ENCODE data around the gene SGCA. TPM values are rescaled to one million over a fixed set of nuclear protein-coding genes. Genes with fewer than 3 reads are reported as not detected.

Gene SGCA
- total and polyA plus RNA-seq, 2 of the 13 experiments (the other 11 are each of a cell fraction or from before 2014, with no cell fraction given): not detected

DNA sequence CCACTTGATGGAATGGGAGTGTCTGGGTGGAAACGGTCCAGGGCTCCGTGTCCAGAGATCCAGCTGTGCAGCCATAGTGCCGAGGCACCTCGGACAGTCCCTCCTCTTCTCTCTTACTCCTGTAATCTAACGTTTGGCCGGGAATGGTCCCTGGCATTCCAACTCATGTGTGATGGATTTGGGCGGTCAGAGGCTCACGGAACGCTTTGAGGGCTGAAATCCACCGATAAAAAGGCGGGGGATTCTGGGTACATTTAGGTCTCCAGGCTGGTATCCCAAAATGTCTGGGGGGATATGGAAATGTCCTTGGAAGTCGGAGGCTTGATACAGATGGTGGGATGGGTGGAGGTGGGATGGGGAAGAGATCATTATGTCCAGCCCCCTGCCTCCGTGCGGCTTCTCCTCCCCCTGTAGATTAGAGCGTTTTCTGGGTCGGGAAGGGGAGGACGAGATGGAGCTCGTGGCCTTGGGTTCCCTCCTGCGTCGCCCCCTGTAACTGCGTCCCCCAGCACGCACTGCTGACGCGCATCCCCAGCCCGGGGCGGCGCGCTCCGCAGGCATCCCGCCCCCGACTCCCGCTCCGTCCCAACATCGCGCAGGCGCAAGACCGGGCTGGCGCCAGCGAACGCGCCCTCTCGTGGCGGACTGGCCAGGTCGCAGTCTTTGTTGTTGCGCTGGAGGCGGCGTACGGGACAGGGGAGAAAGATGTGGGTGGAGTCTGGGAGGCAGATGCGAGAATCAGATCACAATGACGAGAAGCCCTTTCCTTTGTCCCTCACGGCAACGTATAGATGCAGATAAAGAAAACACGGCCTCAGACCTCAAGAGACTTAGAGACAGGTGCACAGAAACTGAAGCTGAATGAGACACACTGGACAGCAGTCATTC, 4.5 kb upstream of the SGCA start (continued):
- TF ChIP-seq TEAD3 (CRISPR knock-in tag; optimal IDR thresholded peaks at IDR 0.05; ENCODE audit: borderline replicate concordance) (peak; percentile 86), ZMAT3 (CRISPR knock-in tag; conservative IDR thresholded peaks at IDR 0.05) (peak; percentile 79; the same call in 1 of the 2 replicates), AGO2 (optimal IDR thresholded peaks at IDR 0.05; ENCODE audit: low read depth, low read length) (peak; percentile 64), ZNF781 (CRISPR knock-in tag; IDR thresholded peaks at IDR 0.05; ENCODE audit: borderline replicate concordance, not compliant biosample characterization) (no peak), FOXK1 (CRISPR knock-in tag; IDR thresholded peaks at IDR 0.05; ENCODE audit: borderline replicate concordance, low read depth) (peak; percentile 84; the same call in 1 of the 2 replicates), JUND (CRISPR knock-in tag; IDR thresholded peaks at IDR 0.05) (peak; percentile 29; the same call in 1 of the 2 replicates), MAZ (IDR thresholded peaks at IDR 0.05; ENCODE audit: borderline replicate concordance, low read depth, low read length) (0 out of 2 replicates have a peak, but pooled peaks have one; percentile 48), MAZ (CRISPR knock-in tag; IDR thresholded peaks at IDR 0.05; ENCODE audit: low read depth) (peak; percentile 77; the same call in 1 of the 2 replicates), CBX5 (CRISPR knock-in tag; IDR thresholded peaks at IDR 0.05; ENCODE audit: borderline replicate concordance) (peak; percentile 82; the same call in 1 of the 2 replicates), ZC3H13 (CRISPR knock-in tag; IDR thresholded peaks at IDR 0.05) (0 out of 2 replicates have a peak, but pooled peaks have one; percentile 77), SMC3 (IDR thresholded peaks at IDR 0.05; ENCODE audit: low read length) (peak; percentile 71; the same call in 1 of the 2 replicates), KLF11 (CRISPR knock-in tag; IDR thresholded peaks at IDR 0.05) (peak; percentile 28; the same call in 1 of the 2 replicates), ZNF556 (CRISPR knock-in tag; IDR thresholded peaks at IDR 0.05; ENCODE audit: borderline replicate concordance) (peak; percentile 94; the same call in 1 of the 2 replicates)
- TF ChIP-seq, protein P1, sequence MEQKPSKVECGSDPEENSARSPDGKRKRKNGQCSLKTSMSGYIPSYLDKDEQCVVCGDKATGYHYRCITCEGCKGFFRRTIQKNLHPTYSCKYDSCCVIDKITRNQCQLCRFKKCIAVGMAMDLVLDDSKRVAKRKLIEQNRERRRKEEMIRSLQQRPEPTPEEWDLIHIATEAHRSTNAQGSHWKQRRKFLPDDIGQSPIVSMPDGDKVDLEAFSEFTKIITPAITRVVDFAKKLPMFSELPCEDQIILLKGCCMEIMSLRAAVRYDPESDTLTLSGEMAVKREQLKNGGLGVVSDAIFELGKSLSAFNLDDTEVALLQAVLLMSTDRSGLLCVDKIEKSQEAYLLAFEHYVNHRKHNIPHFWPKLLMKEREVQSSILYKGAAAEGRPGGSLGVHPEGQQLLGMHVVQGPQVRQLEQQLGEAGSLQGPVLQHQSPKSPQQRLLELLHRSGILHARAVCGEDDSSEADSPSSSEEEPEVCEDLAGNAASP (CRISPR knock-in tag; IDR thresholded peaks at IDR 0.05; ENCODE audit: borderline replicate concordance): peak; percentile 33; the same call in 1 of the 2 replicates
- TF ChIP-seq, protein P2, sequence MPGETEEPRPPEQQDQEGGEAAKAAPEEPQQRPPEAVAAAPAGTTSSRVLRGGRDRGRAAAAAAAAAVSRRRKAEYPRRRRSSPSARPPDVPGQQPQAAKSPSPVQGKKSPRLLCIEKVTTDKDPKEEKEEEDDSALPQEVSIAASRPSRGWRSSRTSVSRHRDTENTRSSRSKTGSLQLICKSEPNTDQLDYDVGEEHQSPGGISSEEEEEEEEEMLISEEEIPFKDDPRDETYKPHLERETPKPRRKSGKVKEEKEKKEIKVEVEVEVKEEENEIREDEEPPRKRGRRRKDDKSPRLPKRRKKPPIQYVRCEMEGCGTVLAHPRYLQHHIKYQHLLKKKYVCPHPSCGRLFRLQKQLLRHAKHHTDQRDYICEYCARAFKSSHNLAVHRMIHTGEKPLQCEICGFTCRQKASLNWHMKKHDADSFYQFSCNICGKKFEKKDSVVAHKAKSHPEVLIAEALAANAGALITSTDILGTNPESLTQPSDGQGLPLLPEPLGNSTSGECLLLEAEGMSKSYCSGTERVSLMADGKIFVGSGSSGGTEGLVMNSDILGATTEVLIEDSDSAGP (CRISPR knock-in tag; IDR thresholded peaks at IDR 0.05; ENCODE audit: borderline replicate concordance): peak; percentile 95
- TF ChIP-seq, protein P3, sequence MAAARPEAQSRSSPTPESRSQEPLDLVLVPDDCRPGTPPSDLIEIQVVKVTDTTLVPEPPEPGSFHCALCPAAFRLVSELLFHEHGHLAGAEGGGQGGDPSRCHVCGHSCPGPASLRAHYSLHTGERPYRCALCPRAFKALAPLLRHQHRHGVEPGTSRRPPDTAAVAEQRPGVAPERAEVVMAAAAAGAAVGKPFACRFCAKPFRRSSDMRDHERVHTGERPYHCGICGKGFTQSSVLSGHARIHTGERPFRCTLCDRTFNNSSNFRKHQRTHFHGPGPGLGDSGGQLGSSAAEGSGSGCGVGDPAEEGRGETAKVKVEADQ (CRISPR knock-in tag; IDR thresholded peaks at IDR 0.05; ENCODE audit: borderline replicate concordance): no peak
- TF ChIP-seq, protein P4, sequence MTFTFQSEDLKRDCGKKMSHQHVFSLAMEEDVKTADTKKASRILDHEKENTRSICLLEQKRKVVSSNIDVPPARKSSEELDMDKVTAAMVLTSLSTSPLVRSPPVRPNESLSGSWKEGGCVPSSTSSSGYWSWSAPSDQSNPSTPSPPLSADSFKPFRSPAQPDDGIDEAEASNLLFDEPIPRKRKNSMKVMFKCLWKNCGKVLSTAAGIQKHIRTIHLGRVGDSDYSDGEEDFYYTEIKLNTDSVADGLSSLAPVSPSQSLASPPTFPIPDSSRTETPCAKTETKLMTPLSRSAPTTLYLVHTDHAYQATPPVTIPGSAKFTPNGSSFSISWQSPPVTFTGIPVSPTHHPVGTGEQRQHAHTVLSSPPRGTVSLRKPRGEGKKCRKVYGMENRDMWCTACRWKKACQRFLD (CRISPR knock-in tag; IDR thresholded peaks at IDR 0.05; ENCODE audit: borderline replicate concordance): no peak
- TF ChIP-seq, protein P5, sequence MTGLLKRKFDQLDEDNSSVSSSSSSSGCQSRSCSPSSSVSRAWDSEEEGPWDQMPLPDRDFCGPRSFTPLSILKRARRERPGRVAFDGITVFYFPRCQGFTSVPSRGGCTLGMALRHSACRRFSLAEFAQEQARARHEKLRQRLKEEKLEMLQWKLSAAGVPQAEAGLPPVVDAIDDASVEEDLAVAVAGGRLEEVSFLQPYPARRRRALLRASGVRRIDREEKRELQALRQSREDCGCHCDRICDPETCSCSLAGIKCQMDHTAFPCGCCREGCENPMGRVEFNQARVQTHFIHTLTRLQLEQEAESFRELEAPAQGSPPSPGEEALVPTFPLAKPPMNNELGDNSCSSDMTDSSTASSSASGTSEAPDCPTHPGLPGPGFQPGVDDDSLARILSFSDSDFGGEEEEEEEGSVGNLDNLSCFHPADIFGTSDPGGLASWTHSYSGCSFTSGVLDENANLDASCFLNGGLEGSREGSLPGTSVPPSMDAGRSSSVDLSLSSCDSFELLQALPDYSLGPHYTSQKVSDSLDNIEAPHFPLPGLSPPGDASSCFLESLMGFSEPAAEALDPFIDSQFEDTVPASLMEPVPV (CRISPR knock-in tag; IDR thresholded peaks at IDR 0.05): 0 out of 2 replicates have a peak, but pooled peaks have one; percentile 13
- TF ChIP-seq, protein P6, sequence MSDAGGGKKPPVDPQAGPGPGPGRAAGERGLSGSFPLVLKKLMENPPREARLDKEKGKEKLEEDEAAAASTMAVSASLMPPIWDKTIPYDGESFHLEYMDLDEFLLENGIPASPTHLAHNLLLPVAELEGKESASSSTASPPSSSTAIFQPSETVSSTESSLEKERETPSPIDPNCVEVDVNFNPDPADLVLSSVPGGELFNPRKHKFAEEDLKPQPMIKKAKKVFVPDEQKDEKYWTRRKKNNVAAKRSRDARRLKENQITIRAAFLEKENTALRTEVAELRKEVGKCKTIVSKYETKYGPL (CRISPR knock-in tag; IDR thresholded peaks at IDR 0.05): no peak
